Activated naive CD4-positive, alpha-beta T cell treated with anti-CD3 and anti-CD28 coated beads, Interleukin-2, amount 50 U/mL, for 72 hours (primary cell): ENCODE results near the gene ARHGAP6. TPM values are rescaled to one million over a fixed set of nuclear protein-coding genes. Genes with fewer than 3 reads are reported as not detected.

ENCODE experiments used
- ATAC-seq, 2 donors: fragments of 150-1000 bp; cut with Tn5 transposase; 2 replicates each; pipeline ENCODE4 v1.10.0; 2021; ENCODE audit warnings: mild to moderate bottlenecking in 2 of 2, moderate library complexity in 2 of 2
- DNase-seq, 2 donors: peaks; one replicate each; pipeline ENCODE4 v3.0.0; 2021 to 2022; ENCODE audit warnings: low spot score in 2 of 2
- H3K27ac Mint-ChIP-seq, 2 donors: one replicate each; pipeline ENCODE4 v1.8.0; 2022; ENCODE audit warnings: mild to moderate bottlenecking in 2 of 2, mixed read lengths in 2 of 2
- H3K36me3 Mint-ChIP-seq, 2 donors: one replicate each; pipeline ENCODE4 v1.8.0; 2022; ENCODE audit warnings: mixed read lengths in 2 of 2
- H3K9me3 Mint-ChIP-seq, 2 donors: one replicate each; pipeline ENCODE4 v1.8.0; 2022; ENCODE audit warnings: mixed read lengths in 2 of 2
- total RNA-seq, 2 donors: library from RNA; stranded (reverse); gene quantifications; one replicate each; pipeline ENCODE4 v1.2.3, GENCODE V29; 2022

The ARHGAP6 gene
- total RNA-seq, 2 donors from 2014 or later = not detected

DNA sequence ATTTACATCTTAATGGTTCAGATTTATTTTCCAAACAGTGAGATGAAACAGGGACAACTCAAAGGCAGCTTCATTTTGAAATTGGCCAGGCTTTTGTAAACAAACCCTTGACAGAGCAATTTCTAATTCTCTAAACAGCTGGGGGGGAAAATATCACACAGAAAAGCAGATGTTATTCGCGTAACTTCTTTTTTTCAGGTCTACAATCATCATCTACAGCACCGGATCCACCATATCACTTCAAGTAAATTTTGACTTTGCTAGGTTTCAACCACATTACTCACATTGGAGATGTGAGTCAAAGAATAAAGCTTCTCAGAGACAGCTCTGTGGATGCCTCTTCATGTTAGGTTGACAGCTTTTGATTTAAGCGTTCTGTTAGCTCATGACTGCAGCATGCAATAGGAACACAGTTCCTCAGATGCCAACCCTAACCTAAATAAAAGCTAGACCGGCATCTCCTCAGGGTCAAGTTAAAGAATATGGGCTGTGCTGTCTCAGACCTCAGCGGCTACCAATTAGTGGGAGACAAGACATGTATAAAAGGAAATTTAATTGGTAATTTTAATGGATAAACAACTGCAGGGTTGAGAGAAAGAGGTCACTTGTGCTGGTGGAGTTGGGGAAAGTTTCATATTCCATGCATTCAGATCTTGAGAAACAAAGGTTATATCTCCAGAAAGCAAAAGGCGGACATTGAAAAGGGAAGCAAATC, 345.8 kb downstream of the ARHGAP6 start:
- H3K27ac Mint-ChIP-seq = no peak overlapping the region
- no peaks in the 10 kb centered on the region for H3K36me3 Mint-ChIP-seq
- no peak for DNase-seq
- ATAC-seq = no peak
- H3K9me3 Mint-ChIP-seq = no peaks in the 10 kb centered on the region

GRCh38 chrX:11311706-11312105, 354.0 kb downstream of the ARHGAP6 start:
- no peak for DNase-seq
- ATAC-seq = no peak
- Mint-ChIP-seq H3K27ac (no peak overlapping the region), H3K9me3 (no peaks in the 10 kb centered on the region), H3K36me3 (no peaks in the 10 kb centered on the region)

- Mint-ChIP-seq H3K36me3 (no peaks in the 10 kb centered on the region), H3K27ac (no peak overlapping the region), H3K9me3 (no peaks in the 10 kb centered on the region)
- ATAC-seq (no peak), DNase-seq (no peak)
Observed at GRCh38 chrX:11309220-11309619, 356.5 kb downstream of the ARHGAP6 start.

DNA sequence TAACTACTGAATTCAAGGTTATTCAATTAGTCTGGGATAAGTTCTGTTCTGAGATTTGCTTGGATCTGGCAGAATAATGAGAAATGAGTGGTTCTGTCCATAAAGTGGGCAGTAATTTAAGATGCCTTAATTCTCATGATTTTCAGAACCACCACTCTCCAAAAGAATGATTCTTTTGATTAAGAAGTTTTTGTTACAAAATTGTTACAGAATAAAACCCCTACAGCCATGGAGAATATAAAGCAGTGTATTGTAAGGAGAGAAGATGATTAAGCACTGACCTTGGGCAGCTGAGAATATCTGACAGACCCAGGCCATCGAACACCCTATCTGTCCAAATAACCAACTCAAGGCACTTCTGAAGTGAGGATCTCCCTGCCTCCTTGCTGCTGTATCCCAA, 360.1 kb downstream of the ARHGAP6 start:
- H3K9me3 Mint-ChIP-seq = no peaks in the 10 kb centered on the region
- H3K27ac Mint-ChIP-seq = no peak overlapping the region
- H3K36me3 Mint-ChIP-seq = no peaks in the 10 kb centered on the region
- DNase-seq = no peak
- ATAC-seq = no peak

GRCh38 chrX:11304829-11305228, 360.9 kb downstream of the ARHGAP6 start:
- DNase-seq (no peak), ATAC-seq (no peak)
- Mint-ChIP-seq H3K27ac (no peak overlapping the region), H3K9me3 (no peaks in the 10 kb centered on the region), H3K36me3 (no peaks in the 10 kb centered on the region)

GRCh38 chrX:11298600-11298999, 367.1 kb downstream of the ARHGAP6 start:
- Mint-ChIP-seq H3K27ac (no peak overlapping the region), H3K9me3 (no peaks in the 10 kb centered on the region)
- ATAC-seq = no peak

GRCh38 chrX:11296051-11296450, 369.7 kb downstream of the ARHGAP6 start:
- Mint-ChIP-seq H3K27ac (no peak overlapping the region), H3K9me3 (no peaks in the 10 kb centered on the region), H3K36me3 (no peaks in the 10 kb centered on the region)
- DNase-seq (no peak), ATAC-seq (no peak)

More at GRCh38 chrX:11298600-11298999, 367.1 kb downstream of the ARHGAP6 start:
- DNase-seq = no peak
- no peaks in the 10 kb centered on the region for H3K36me3 Mint-ChIP-seq

GRCh38 chrX:11293113-11293512, 372.6 kb downstream of the ARHGAP6 start, which contains the start of gene AMELX:
TSS of gene AMELX (plus strand) at chrX:11293413. CDS start at chrX:11294789, 1,376 bp downstream.
- DNase-seq (no peak), ATAC-seq (no peak)
- no peak within 1 kb of the TSS for H3K27ac Mint-ChIP-seq
- no peaks in the 10 kb centered on the region for H3K36me3 Mint-ChIP-seq
- H3K9me3 Mint-ChIP-seq = no peaks in the 10 kb centered on the region

DNA sequence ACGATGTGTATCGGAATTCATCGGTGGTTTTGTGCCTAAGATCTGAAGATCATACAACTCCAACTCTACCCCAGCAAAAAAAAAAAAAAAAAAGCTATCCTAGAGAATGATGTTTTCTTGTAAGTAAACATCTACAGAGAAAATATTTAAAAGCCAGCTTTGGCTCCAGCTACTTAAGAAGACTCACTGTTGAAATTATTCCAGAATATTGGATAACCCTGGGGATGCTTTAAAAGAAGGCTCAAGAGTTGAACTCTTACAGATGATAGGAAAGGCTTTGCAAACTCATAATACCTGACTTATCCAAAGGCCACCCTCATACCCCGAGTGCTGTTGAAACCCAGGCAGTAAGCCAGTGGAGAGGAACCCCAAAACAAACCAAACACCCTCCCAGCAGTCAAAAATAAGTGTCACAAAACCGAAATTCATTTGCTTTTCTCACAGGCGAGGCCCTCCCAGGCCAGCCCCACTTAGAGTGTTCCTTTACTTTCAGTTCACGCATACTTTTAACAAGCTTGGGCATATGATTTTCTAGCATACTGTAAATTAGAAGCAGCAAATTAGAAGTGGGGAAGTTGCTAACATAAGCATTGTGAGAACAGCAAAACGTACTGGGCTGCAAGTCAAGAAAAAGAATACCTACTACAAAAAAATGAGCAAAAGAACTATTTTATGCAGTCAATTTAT, 375.2 kb downstream of the ARHGAP6 start:
- H3K27ac Mint-ChIP-seq = no peak overlapping the region
- no peak for DNase-seq
- no peaks in the 10 kb centered on the region for H3K9me3 Mint-ChIP-seq
- no peaks in the 10 kb centered on the region for H3K36me3 Mint-ChIP-seq
- ATAC-seq = no peak

DNA sequence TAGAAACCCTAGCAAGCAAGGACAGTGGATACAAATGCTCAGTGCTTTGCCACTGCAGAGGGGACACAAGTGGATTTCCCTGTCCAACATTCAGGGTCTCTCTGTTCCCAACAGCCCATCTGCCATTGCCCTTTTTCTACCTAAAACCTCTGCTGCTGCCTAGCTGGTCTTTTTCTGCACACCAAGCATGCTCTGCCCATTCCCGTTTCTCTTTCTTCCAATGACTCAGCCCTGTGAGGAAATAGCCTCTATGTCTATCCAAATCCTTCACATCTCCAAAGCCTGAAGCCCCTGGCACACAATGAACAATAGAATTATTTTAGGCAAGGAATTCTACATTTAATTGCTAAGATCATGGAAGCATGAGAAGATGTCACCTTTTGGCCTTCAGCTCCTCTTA, 378.2 kb downstream of the ARHGAP6 start:
- no peaks in the 10 kb centered on the region for H3K36me3 Mint-ChIP-seq
- DNase-seq (no peak), ATAC-seq (no peak)
- no peaks in the 10 kb centered on the region for H3K9me3 Mint-ChIP-seq
- no peak overlapping the region for H3K27ac Mint-ChIP-seq

DNA sequence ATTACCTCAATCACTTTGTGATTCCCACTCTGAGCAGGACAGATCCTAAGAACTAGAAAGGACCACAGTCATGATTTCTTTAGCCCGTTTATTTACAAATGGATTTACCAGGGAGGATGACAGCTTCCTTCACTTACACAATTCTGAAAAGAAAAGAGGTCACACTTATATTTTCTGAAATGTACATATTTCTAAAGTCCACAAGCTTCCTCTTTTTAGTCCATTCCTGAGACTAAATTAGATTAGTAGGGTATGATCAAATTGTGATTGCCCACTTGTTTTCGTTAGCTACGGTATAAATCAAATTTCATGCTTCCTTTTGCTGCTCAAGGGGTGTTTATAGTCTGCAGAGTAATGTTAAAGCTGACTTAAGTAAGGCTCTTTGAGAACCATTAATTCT, 380.1 kb downstream of the ARHGAP6 start:
- DNase-seq (no peak), ATAC-seq (no peak)
- Mint-ChIP-seq H3K9me3 (no peaks in the 10 kb centered on the region), H3K36me3 (no peaks in the 10 kb centered on the region), H3K27ac (no peak overlapping the region)

DNA sequence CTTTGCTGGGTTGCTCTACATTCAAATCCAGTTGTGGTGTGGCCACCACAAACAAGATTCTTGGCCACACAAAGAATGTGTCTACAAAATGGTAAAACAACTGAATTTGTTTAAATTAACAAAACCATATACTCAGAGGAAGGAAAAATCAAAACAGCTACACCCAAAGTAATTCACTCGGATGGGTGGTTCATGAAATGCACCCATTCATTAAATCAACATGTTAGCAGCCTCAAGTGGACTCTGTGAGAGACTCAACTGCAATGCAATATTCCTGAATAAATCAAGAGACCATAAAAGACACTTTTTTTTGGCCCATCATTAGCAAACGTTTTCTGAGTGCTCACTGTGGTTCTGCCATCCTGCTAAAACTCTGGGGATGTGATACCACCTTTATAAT, 383.7 kb downstream of the ARHGAP6 start:
- no peak overlapping the region for H3K27ac Mint-ChIP-seq
- no peaks in the 10 kb centered on the region for H3K9me3 Mint-ChIP-seq
- DNase-seq (no peak), ATAC-seq (no peak)
- no peaks in the 10 kb centered on the region for H3K36me3 Mint-ChIP-seq

GRCh38 chrX:11273544-11273943, 392.2 kb downstream of the ARHGAP6 start:
- no peaks in the 10 kb centered on the region for H3K36me3 Mint-ChIP-seq
- H3K9me3 Mint-ChIP-seq = no peaks in the 10 kb centered on the region
- ATAC-seq = no peak

DNA sequence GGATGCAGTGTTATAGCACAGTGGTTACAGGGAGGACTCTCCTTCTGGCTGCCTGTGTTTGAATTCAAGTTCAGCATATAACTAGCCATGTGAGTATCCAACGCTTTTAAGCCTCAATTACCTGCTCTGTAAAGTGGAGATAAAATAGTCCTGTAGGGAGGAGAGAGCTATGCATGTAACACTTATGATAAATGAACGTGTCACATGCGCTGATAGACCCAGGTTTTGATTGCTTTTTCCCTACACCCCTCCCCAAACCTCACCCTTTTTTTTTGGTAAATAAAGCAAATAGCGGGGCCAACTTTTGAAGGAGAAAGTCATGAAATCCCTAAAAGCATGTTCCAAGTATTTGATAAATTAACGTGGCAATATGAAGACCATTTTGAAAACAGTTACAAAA, 392.9 kb downstream of the ARHGAP6 start:
- Mint-ChIP-seq H3K27ac (no peak overlapping the region), H3K9me3 (no peaks in the 10 kb centered on the region), H3K36me3 (no peaks in the 10 kb centered on the region)
- DNase-seq (no peak), ATAC-seq (no peak)

More at GRCh38 chrX:11273544-11273943, 392.2 kb downstream of the ARHGAP6 start:
- DNase-seq = no peak
- no peak overlapping the region for H3K27ac Mint-ChIP-seq

- no peaks in the 10 kb centered on the region for H3K36me3 Mint-ChIP-seq
- no peak overlapping the region for H3K27ac Mint-ChIP-seq
- no peak for ATAC-seq
- H3K9me3 Mint-ChIP-seq = no peaks in the 10 kb centered on the region
- DNase-seq = no peak
Observed at GRCh38 chrX:11272290-11272689, 393.4 kb downstream of the ARHGAP6 start.

DNA sequence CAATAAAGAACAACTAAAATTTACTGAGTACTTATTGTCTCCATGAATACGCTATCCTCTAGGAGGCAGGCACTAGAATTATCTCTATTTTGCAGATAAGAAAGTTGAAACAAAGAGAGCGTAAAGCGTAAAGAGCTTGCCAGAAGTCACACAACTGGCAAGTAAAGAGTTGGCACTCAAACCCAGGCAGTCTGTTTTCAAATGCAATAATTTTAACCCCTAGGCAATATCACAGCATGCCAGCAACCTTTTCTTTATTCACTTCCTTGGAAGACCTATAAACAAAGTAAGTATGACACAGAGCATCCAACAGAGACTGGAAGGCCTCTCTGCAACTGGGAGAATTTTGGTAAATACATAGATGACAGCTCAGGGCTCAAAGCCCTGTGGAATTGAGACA, 395.7 kb downstream of the ARHGAP6 start:
- Mint-ChIP-seq H3K9me3 (no peaks in the 10 kb centered on the region), H3K36me3 (no peaks in the 10 kb centered on the region), H3K27ac (no peak overlapping the region)
- ATAC-seq = no peak
- no peak for DNase-seq

DNA sequence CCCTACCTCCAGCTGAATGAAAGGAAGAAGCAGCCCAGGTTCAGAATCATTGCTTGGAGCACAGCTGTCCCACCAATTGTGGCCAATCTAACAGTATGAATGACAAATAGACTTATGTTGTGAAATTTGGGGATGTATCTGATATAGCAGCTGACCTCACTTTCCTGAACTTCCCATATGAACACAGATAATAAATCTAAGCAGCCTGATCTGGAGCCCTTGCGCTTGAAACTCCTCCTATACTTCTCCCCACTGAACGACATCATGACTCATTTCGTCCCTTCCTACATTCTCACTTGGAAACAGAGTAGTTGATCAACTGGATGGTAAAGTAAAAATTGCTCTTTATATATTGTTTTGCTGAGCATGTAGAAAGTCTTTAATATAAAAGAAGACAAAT, 396.7 kb downstream of the ARHGAP6 start:
- H3K9me3 Mint-ChIP-seq = no peaks in the 10 kb centered on the region
- ATAC-seq = no peak
- DNase-seq = no peak
- H3K36me3 Mint-ChIP-seq = no peaks in the 10 kb centered on the region
- H3K27ac Mint-ChIP-seq = no peak overlapping the region

DNA sequence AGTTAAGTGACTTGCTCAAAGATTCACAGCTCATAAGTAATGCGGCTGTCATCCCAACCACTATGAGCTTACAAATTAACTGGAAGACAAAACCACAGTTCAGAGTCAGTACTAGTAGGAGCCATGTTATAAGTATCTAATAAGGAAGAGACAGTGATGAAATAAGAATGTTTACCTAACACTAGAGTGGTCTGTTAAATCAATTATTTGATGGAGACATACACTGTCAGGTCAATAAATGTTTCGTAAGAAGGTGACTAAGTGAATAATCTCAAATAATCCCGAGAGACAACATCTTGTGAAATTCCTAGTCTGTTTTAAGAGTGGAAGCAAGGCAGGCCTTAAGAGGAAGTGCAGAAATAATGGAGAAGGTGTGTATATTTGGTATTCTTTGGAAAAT, 398.3 kb downstream of the ARHGAP6 start:
- no peaks in the 10 kb centered on the region for H3K9me3 Mint-ChIP-seq
- ATAC-seq = no peak
- H3K36me3 Mint-ChIP-seq = no peaks in the 10 kb centered on the region
- no peak for DNase-seq
- no peak overlapping the region for H3K27ac Mint-ChIP-seq
